Tibial nerve (tissue), 4 donors: Measurements from ENCODE around the gene SASS6. TPM values are rescaled to one million over a fixed set of nuclear protein-coding genes. Genes with fewer than 3 reads are reported as not detected.

Source experiments
- DNase-seq, 2 donors: peaks; one replicate each; pipeline ENCODE4 v3.0.0-alpha.2; 2019; ENCODE audit warnings: low spot score in 2 of 2
- H3K27ac ChIP-seq, 4 donors: fragments of 200-600 bp; sonication (generic) in 3 of 4; one replicate each; pipeline ENCODE4 v1.5.1; 2017 to 2019; ENCODE audit warnings: mild to moderate bottlenecking in 1 of 4
- H3K27me3 ChIP-seq, 2 donors: fragments of 200-600 bp; sonication (generic) in 1 of 2; one replicate each; pipeline versions ENCODE4 v1.5.1 to v1.6.0; 2017 to 2019
- H3K36me3 ChIP-seq, 3 donors: fragments of 200-600 bp; sonication (generic); one replicate each; pipeline ENCODE4 v1.5.1; 2018 to 2019
- H3K4me1 ChIP-seq, 4 donors: fragments of 200-600 bp; sonication (generic) in 3 of 4; one replicate each; pipeline ENCODE4 v1.5.1; 2017 to 2019
- H3K4me3 ChIP-seq, 4 donors: fragments of 200-600 bp; sonication (generic) in 3 of 4; one replicate each; pipeline ENCODE4 v1.5.1; 2017 to 2019; ENCODE audit warnings: mild to moderate bottlenecking in 1 of 4, moderate library complexity in 1 of 4
- H3K9me3 ChIP-seq, 4 donors: fragments of 200-600 bp; sonication (generic) in 3 of 4; one replicate each; pipeline ENCODE4 v1.5.1; 2017 to 2019
- EP300 ChIP-seq, 2 donors: sonication (generic); formaldehyde crosslinking; IDR thresholded peaks; one replicate each; pipeline ENCODE4 v1.6.1; 2017; ENCODE audit warnings: antibody characterized with exemption in 2 of 2, mild to moderate bottlenecking in 1 of 2
- POLR2A ChIP-seq, 2 donors: fragments of 450-650 bp; IDR thresholded peaks; one replicate each; pipeline ENCODE4 v1.6.1; 2017; ENCODE audit warnings: antibody characterized with exemption in 2 of 2, mild to moderate bottlenecking in 2 of 2, moderate library complexity in 2 of 2
- WGBS, 2 donors: methylation state at CpG; one replicate each; pipeline ENCODE4 v1.1.5; 2018; 5-methylcytosine and 5-hydroxymethylcytosine counted together
- total RNA-seq, 4 donors: library from RNA; depleted of rRNA; stranded (reverse); fragments of >200 nt; gene quantifications; one replicate each; pipeline ENCODE4 v1.1.0, GENCODE V29; 2016
- TF ChIP-seq, protein P1 (sequence below), 5 experiments: fragments of 200-600 bp in 3 of 5; fragments of 450-650 bp in 2 of 5; sonication (generic) in 3 of 5; IDR thresholded peaks; one replicate each; pipeline ENCODE4 v1.5.1; 2016 to 2019; ENCODE audit warnings: antibody characterized with exemption in 5 of 5, mild to moderate bottlenecking in 3 of 5, moderate library complexity in 2 of 5

Gene SASS6, protein sequence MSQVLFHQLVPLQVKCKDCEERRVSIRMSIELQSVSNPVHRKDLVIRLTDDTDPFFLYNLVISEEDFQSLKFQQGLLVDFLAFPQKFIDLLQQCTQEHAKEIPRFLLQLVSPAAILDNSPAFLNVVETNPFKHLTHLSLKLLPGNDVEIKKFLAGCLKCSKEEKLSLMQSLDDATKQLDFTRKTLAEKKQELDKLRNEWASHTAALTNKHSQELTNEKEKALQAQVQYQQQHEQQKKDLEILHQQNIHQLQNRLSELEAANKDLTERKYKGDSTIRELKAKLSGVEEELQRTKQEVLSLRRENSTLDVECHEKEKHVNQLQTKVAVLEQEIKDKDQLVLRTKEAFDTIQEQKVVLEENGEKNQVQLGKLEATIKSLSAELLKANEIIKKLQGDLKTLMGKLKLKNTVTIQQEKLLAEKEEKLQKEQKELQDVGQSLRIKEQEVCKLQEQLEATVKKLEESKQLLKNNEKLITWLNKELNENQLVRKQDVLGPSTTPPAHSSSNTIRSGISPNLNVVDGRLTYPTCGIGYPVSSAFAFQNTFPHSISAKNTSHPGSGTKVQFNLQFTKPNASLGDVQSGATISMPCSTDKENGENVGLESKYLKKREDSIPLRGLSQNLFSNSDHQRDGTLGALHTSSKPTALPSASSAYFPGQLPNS
- 1 to 10 TPM; 1.8 to 3.9 (median 2.7) TPM for total RNA-seq

DNA sequence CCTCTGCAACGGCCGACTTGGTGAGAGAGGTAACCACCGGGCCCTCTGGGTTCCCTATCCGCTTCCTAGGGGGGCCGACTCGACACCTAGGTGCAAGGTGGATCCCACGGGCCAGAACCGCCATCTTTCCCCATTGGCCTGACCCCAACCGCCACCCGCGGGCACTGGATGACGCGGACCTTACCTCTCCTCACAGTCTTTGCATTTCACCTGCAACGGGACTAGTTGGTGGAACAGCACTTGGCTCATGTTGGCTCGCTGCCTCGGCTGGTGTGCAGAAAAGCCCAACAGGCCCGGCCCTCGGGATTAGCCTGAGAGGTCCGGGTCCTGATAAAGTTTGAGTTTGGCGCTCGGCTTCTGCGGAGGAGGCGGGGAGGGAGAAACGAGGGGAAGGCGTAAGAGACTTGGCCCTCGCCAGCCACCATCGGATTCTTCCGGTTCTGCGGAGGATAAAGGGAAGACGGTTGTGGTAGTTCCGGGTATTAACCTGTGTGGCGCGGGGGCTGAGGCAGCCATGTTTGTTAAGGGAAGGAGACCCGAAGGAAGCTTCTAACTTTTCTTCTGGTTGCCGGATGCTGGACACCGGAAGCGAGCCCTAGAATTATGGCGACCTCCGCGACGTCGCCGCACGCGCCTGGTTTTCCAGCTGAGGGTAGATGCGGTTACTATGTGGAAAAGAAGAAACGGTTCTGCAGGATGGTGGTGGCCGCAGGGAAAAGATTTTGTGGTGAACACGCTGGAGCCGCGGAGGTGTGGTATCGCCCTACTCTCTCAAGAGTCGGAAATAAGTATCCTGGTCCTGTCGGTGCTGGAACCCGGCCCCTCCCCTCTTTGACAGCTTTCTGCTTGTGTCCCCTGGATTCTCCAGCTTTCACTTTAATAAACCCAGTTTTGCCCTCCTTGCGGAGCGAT lies at the start of gene SASS6, which contains the start of gene TRMT13:
TSS of gene SASS6 (minus strand) at position 365 of the 912 bp plus-strand sequence. CDS start at position 249, 116 bp downstream.
TSS of gene TRMT13 (plus strand) at position 598 of the 912 bp plus-strand sequence. CDS start at position 604, 6 bp downstream.
- TF ChIP-seq, protein P1, sequence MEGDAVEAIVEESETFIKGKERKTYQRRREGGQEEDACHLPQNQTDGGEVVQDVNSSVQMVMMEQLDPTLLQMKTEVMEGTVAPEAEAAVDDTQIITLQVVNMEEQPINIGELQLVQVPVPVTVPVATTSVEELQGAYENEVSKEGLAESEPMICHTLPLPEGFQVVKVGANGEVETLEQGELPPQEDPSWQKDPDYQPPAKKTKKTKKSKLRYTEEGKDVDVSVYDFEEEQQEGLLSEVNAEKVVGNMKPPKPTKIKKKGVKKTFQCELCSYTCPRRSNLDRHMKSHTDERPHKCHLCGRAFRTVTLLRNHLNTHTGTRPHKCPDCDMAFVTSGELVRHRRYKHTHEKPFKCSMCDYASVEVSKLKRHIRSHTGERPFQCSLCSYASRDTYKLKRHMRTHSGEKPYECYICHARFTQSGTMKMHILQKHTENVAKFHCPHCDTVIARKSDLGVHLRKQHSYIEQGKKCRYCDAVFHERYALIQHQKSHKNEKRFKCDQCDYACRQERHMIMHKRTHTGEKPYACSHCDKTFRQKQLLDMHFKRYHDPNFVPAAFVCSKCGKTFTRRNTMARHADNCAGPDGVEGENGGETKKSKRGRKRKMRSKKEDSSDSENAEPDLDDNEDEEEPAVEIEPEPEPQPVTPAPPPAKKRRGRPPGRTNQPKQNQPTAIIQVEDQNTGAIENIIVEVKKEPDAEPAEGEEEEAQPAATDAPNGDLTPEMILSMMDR (IDR thresholded peaks at IDR 0.05): peak in 2 of 5 experiments; percentile 46 to 67
- TF ChIP-seq EP300 (IDR thresholded peaks at IDR 0.05) (peak; percentile 78 to 97), POLR2A (IDR thresholded peaks at IDR 0.05) (peak in 1 of 2 donors; percentile 30)
- H3K27ac ChIP-seq: peak within 1 kb of the TSS in 3 of 4 donors; percentile 6 to 79 (median 64)
- peaks cover 0 to 13% (median 0%) of the 10 kb centered on the region in 3 donors for H3K36me3 ChIP-seq
- no peaks in the 10 kb centered on the region for H3K9me3 ChIP-seq
- H3K27me3 ChIP-seq: no peaks in the 10 kb centered on the region
- H3K4me1 ChIP-seq: peaks cover 0 to 41% (median 16%) of the 10 kb centered on the region in 4 donors
- WGBS, 2 donors: 0 to 1% methylated on average over 53 to 57 of the region's 57 CpGs
- DNase-seq: peak; percentile 89 to 95
- peak within 1 kb of the TSS; percentile 57 to 80 (median 75) for H3K4me3 ChIP-seq

DNA sequence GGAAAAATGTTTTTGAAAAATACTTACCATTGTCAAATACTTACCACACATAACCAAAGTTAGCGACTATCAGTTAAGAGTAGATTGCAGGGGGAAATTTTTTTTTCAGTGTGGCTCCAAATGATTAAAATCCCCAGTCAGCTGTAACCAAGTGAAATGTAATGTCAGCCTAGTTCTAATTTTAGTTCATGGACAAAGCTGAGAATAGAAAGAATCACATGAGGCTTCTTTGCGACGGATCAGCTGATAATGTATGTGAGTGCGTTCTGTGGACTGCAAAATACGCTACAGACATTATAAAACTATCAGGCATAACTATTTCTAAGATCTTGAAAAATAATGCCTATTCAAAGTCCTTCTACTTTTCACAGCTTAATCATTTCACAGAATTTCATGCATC lies 45.4 kb upstream of the SASS6 start, which contains the start of gene LRRC39:
TSS of gene LRRC39 (minus strand) at position 166 of the 400 bp plus-strand sequence. CDS start 9,740 bp downstream, outside the sequence.
- Histone ChIP-seq H3K36me3 (peaks cover 0 to 10% (median 0%) of the 10 kb centered on the region in 3 donors), H3K4me3 (no peak within 1 kb of the TSS), H3K4me1 (no peaks in the 10 kb centered on the region), H3K27me3 (no peaks in the 10 kb centered on the region), H3K27ac (no peak within 1 kb of the TSS), H3K9me3 (no peaks in the 10 kb centered on the region)
- WGBS, 2 donors: 49 to 58% methylated on average over 5 of the region's 5 CpGs
- no peak for TF ChIP-seq EP300 (IDR thresholded peaks at IDR 0.05)
- TF ChIP-seq POLR2A (IDR thresholded peaks at IDR 0.05): no peak
- TF ChIP-seq, protein P1 (IDR thresholded peaks at IDR 0.05): no peak
- no peak for DNase-seq

DNA sequence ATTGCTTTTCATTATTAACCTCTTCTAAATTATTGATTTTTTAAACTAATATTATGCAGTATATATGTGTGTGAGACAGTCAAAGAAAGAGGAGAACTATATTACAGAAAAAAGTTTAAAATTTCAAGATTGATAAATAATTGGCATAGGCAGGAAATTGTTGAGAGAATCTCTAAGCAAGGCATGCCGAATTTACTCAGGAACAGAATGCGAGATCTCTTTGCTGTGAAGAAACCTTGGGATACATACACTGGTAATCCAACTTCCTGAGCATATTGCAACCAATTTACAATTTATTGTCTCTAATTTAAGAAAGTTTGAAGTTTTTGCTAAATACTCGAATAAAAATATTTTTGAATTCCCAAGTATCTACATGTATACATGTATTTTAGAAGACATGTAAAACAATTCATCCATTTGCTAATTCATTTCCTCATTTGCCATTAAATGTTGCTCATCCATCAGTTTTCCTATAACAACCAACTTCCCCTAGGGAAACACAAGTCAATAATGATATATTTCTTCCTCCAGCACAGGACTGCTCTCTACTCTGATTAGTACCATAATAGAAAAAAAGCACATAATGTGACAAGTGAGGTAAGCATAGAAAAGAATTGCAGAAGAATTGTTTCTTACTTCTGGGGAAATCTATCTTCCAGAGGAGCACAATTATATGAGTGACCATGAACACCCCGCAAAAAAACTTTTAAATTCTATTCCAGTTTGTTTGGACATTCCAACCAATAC lies 44.7 kb upstream of the SASS6 start:
- H3K36me3 ChIP-seq: peaks cover 0 to 4% (median 0%) of the 10 kb centered on the region in 3 donors
- no peak overlapping the region for H3K4me3 ChIP-seq
- no peaks in the 10 kb centered on the region for H3K27me3 ChIP-seq
- H3K9me3 ChIP-seq: no peaks in the 10 kb centered on the region
- no peaks in the 10 kb centered on the region for H3K4me1 ChIP-seq
- TF ChIP-seq, protein P1 (IDR thresholded peaks at IDR 0.05): no peak
- TF ChIP-seq EP300 (IDR thresholded peaks at IDR 0.05) (no peak), POLR2A (IDR thresholded peaks at IDR 0.05) (no peak)
- DNase-seq: no peak
- 91 to 92% methylated on average over 4 of the region's 4 CpGs for WGBS, 2 donors
- no peak overlapping the region for H3K27ac ChIP-seq

DNA sequence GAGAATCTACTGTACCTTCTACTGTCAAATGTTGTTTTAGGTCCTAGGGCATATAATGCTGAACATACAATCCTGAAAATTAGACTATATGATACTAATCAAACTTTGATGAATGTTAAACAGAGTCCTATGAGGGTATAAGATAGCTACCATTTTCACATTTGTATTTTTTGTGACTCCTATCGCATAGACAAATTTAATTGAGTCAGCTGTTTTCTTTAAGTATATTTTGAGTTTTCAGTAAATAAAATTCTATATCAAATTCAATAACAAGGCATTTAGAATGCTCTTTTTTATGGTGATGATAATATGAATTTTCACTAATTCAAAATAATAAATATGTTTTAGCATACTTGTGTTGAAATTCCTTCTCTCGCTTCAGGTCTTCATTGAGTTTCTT lies 35.3 kb upstream of the SASS6 start:
- H3K9me3 ChIP-seq: no peaks in the 10 kb centered on the region
- 94 to 97% methylated on average over 2 of the region's 2 CpGs for WGBS, 2 donors
- no peak overlapping the region for H3K4me3 ChIP-seq
- no peaks in the 10 kb centered on the region for H3K27me3 ChIP-seq
- H3K27ac ChIP-seq: no peak overlapping the region
- no peaks in the 10 kb centered on the region for H3K36me3 ChIP-seq
- peaks cover 0 to 9% (median 0%) of the 10 kb centered on the region in 4 donors for H3K4me1 ChIP-seq
- TF ChIP-seq POLR2A (IDR thresholded peaks at IDR 0.05): no peak
- no peak for TF ChIP-seq EP300 (IDR thresholded peaks at IDR 0.05)
- TF ChIP-seq, protein P1 (IDR thresholded peaks at IDR 0.05): no peak
- DNase-seq: no peak
